RWPE2 (cell line): ENCODE measurements around the gene YAP1.
A peak's percentile ranks its signal among the peaks of the same experiment; 100 is the strongest.

ENCODE experiments used
- ATAC-seq: fragments of 200-7000 bp; cut with Tn5 transposase; 3 replicates; pipeline ENCODE4 v1.9.1; 2021; ENCODE audit warnings: low read depth
- DNase-seq: peaks from one replicate; pipeline ENCODE4 v3.0.0-alpha.2; 2020; ENCODE audit warnings: low spot score
- H3K27ac ChIP-seq: fragments of 450-650 bp; 2 replicates; pipeline ENCODE4 v1.5.1; 2017; ENCODE audit warnings: mild to moderate bottlenecking; ENCODE audit not compliant: poor library complexity, severe bottlenecking
- H3K27me3 ChIP-seq: fragments of 250-450 bp; sonication (Bioruptor Pico); 2 replicates; pipeline ENCODE4 v1.5.1; 2021; ENCODE audit warnings: mild to moderate bottlenecking, moderate library complexity; ENCODE audit not compliant: insufficient read depth, poor library complexity, severe bottlenecking
- H3K36me3 ChIP-seq: fragments of 250-450 bp; sonication (Bioruptor Pico); 2 replicates; pipeline ENCODE4 v1.5.1; 2020; ENCODE audit warnings: low read depth, mild to moderate bottlenecking, moderate library complexity
- H3K4me1 ChIP-seq: fragments of 250-450 bp; sonication (Bioruptor Pico); 2 replicates; pipeline ENCODE4 v1.5.1; 2021; ENCODE audit warnings: mild to moderate bottlenecking, moderate library complexity; ENCODE audit not compliant: insufficient read depth, poor library complexity, severe bottlenecking
- H3K4me3 ChIP-seq: fragments of 250-450 bp; sonication (Bioruptor Pico); 2 replicates; pipeline ENCODE4 v1.5.1; 2021; ENCODE audit warnings: mild to moderate bottlenecking, moderate library complexity; ENCODE audit not compliant: severe bottlenecking
- H3K9me3 ChIP-seq: fragments of 250-450 bp; sonication (Bioruptor Pico); 2 replicates; pipeline ENCODE4 v1.5.1; 2021; ENCODE audit warnings: mild to moderate bottlenecking, moderate library complexity; ENCODE audit not compliant: severe bottlenecking
- TF ChIP-seq, protein P1 (sequence below): fragments of 450-650 bp; IDR thresholded peaks from one replicate; pipeline ENCODE4 v1.5.1; 2017; ENCODE audit warnings: mild to moderate bottlenecking, moderate library complexity; ENCODE audit not compliant: poor library complexity, severe bottlenecking

The YAP1 gene

DNA sequence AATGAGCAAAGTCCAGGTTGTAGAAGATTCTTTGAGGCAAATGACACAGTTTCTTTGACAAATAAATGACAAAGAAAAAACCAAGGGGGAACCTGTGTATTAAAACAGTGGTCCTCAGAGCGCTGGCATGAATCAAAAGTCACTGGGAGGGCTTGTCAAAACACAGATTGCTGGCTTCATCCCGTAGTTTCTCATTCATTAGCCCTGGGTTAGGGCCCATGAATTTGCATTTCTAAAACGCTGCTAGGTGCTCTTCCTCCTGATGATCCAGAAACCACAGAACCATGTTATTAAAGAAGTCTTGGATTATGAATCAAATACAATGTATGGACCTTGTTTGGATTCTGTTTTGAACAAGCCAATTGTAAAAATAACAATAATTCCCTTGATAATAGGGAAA is 92.7 kb downstream of the YAP1 start:
- H3K27me3 ChIP-seq: no peaks in the 10 kb centered on the region
- ATAC-seq: no peak
- no peak overlapping the region for H3K27ac ChIP-seq
- peaks cover 75% of the 10 kb centered on the region for H3K36me3 ChIP-seq
- TF ChIP-seq, protein P1, sequence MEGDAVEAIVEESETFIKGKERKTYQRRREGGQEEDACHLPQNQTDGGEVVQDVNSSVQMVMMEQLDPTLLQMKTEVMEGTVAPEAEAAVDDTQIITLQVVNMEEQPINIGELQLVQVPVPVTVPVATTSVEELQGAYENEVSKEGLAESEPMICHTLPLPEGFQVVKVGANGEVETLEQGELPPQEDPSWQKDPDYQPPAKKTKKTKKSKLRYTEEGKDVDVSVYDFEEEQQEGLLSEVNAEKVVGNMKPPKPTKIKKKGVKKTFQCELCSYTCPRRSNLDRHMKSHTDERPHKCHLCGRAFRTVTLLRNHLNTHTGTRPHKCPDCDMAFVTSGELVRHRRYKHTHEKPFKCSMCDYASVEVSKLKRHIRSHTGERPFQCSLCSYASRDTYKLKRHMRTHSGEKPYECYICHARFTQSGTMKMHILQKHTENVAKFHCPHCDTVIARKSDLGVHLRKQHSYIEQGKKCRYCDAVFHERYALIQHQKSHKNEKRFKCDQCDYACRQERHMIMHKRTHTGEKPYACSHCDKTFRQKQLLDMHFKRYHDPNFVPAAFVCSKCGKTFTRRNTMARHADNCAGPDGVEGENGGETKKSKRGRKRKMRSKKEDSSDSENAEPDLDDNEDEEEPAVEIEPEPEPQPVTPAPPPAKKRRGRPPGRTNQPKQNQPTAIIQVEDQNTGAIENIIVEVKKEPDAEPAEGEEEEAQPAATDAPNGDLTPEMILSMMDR: no peak
- H3K4me3 ChIP-seq: no peak overlapping the region
- no peaks in the 10 kb centered on the region for H3K9me3 ChIP-seq
- no peak for DNase-seq
- H3K4me1 ChIP-seq: no peaks in the 10 kb centered on the region

GRCh38 chr11:102204174-102204573 is 93.9 kb downstream of the YAP1 start:
- H3K4me1 ChIP-seq: no peaks in the 10 kb centered on the region
- H3K27me3 ChIP-seq: no peaks in the 10 kb centered on the region
- TF ChIP-seq, protein P1: no peak
- ATAC-seq: peak; percentile 25; the same call in 2 of the 3 replicates
- peak overlapping the region; percentile 10 for H3K27ac ChIP-seq
- peaks cover 77% of the 10 kb centered on the region for H3K36me3 ChIP-seq
- DNase-seq: no peak
- H3K4me3 ChIP-seq: no peak overlapping the region
- no peaks in the 10 kb centered on the region for H3K9me3 ChIP-seq

GRCh38 chr11:102205805-102206204 is 95.6 kb downstream of the YAP1 start:
- Histone ChIP-seq H3K27me3 (no peaks in the 10 kb centered on the region), H3K4me1 (no peaks in the 10 kb centered on the region), H3K9me3 (no peaks in the 10 kb centered on the region), H3K4me3 (no peak overlapping the region), H3K36me3 (peaks cover 83% of the 10 kb centered on the region), H3K27ac (no peak overlapping the region)
- TF ChIP-seq, protein P1: no peak
- ATAC-seq (no peak), DNase-seq (no peak)

DNA sequence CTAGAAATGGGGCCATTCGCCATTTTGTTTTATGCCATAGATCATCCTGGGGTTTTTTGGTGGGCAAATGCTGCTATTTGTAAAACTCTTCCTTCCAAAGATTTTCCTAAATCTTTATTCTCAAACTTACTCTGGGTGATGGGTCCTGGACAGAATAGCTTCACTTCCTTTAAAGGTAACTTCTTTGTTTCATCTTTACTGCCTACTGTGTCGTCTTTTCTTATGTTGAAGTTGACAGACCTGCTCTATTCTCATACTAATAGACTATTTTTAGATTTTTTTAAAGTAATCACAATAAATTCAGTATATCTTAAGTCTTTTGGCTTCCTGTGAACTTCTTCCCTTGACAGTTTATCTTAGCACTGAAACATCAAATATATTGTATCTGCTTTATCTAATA is 98.6 kb downstream of the YAP1 start:
- no peak for DNase-seq
- Histone ChIP-seq H3K27me3 (no peaks in the 10 kb centered on the region), H3K4me3 (no peak overlapping the region), H3K4me1 (no peaks in the 10 kb centered on the region), H3K27ac (no peak overlapping the region), H3K9me3 (no peaks in the 10 kb centered on the region), H3K36me3 (peaks cover 91% of the 10 kb centered on the region)
- TF ChIP-seq, protein P1: no peak
- ATAC-seq: no peak

DNA sequence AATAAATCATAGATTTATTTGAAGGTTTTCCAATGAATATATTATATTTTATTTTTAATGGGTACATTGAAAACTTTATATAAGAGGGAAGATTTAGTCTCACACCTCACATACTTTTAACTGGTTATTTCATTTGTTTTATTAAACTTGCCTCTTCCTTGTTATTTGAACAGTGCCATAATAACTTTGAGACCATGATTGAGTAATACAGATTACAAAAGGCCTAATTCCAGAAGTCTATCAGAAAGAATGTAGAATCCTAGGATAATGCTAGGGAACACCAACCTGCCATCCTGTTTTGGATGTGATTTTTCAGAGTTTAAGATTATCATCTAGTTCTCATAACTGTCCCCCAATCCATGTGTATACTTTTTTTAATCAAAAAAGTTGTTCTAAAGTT is 104.4 kb downstream of the YAP1 start:
- ATAC-seq: no peak

More for the DNA sequence above, 104.4 kb downstream of the YAP1 start:
- TF ChIP-seq, protein P1: no peak
- no peak overlapping the region for H3K27ac ChIP-seq
- no peaks in the 10 kb centered on the region for H3K27me3 ChIP-seq
- peaks cover 100% of the 10 kb centered on the region for H3K36me3 ChIP-seq
- peaks cover 8% of the 10 kb centered on the region for H3K4me1 ChIP-seq
- no peak overlapping the region for H3K4me3 ChIP-seq
- no peaks in the 10 kb centered on the region for H3K9me3 ChIP-seq
- DNase-seq: no peak
